ENCODE data around the gene PLRG1. TPM values are rescaled to one million over a fixed set of nuclear protein-coding genes. Genes with fewer than 3 reads are reported as not detected.
A peak's percentile ranks its signal among the peaks of the same experiment; 100 is the strongest.

The PLRG1 gene
- total RNA-seq, 4 donors from 2014 or later, result 32.7 to 47.2 (median 36.5) TPM

DNA sequence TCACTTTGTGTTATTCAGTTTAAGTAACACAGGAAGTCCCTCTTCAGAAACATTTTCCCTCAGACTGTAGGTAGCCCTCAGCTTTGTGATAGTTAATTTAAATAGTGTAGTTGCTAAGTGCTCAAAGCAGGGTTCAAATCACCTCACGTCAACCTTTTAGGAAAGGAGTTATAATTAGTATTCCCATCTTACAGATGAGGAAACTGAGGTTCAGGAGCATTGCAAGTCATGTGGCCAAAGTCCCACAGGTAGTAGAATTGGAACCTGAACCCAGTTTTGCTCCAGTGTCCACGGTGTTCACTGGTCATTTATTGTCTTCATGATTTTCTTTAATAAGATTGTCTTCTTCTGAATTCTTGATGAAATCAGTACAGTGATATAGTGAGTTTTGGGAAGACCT is 54.3 kb downstream of the PLRG1 start:
- no peak for DNase-seq (ENCODE audit: low spot score in 2 of 2)
- no peaks in the 10 kb centered on the region for H3K36me3 ChIP-seq
- peaks cover 0 to 37% of the 10 kb centered on the region in 2 donors for H3K27me3 ChIP-seq
- no peak overlapping the region for H3K27ac ChIP-seq
- WGBS, 2 donors, result 95 to 97% methylated on average over 2 of the region's 2 CpGs
- H3K9me3 ChIP-seq, result no peaks in the 10 kb centered on the region
- no peak overlapping the region for H3K4me3 ChIP-seq
- TF ChIP-seq POLR2A (IDR thresholded peaks at IDR 0.05) (no peak), EP300 (IDR thresholded peaks at IDR 0.05) (no peak)
- TF ChIP-seq, protein P1, sequence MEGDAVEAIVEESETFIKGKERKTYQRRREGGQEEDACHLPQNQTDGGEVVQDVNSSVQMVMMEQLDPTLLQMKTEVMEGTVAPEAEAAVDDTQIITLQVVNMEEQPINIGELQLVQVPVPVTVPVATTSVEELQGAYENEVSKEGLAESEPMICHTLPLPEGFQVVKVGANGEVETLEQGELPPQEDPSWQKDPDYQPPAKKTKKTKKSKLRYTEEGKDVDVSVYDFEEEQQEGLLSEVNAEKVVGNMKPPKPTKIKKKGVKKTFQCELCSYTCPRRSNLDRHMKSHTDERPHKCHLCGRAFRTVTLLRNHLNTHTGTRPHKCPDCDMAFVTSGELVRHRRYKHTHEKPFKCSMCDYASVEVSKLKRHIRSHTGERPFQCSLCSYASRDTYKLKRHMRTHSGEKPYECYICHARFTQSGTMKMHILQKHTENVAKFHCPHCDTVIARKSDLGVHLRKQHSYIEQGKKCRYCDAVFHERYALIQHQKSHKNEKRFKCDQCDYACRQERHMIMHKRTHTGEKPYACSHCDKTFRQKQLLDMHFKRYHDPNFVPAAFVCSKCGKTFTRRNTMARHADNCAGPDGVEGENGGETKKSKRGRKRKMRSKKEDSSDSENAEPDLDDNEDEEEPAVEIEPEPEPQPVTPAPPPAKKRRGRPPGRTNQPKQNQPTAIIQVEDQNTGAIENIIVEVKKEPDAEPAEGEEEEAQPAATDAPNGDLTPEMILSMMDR (IDR thresholded peaks at IDR 0.05), result no peak
- peaks cover 0 to 17% (median 14%) of the 10 kb centered on the region in 4 donors for H3K4me1 ChIP-seq

DNA sequence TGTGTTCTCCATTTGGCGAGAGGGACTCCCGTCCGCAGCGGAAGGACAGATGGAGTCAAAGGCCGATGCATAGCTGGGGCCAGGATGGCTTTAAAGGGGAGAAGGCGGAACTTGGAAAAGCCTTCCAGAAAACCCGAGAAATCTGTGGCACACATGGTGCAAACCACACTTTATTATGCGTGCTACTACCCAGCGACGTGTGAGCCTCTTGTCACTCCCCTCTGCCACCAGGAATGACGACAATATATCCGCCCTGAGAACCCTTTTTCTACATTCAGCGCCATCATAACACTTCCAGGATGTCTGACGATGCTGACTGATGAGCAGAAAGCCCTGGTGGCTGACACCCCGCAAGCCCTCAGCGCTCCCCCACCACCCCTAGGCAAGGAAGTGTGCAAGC is 57.9 kb downstream of the PLRG1 start:
- Histone ChIP-seq H3K4me3 (peak overlapping the region; percentile 12 to 50 (median 38)), H3K27ac (no peak overlapping the region), H3K27me3 (peaks cover 0 to 66% of the 10 kb centered on the region in 2 donors), H3K4me1 (peaks cover 0 to 28% (median 17%) of the 10 kb centered on the region in 4 donors), H3K9me3 (no peaks in the 10 kb centered on the region), H3K36me3 (no peaks in the 10 kb centered on the region)
- DNase-seq (ENCODE audit: low spot score in 2 of 2), result no peak
- WGBS, 2 donors, result 5 to 15% methylated on average over 16 of the region's 16 CpGs
- TF ChIP-seq POLR2A (IDR thresholded peaks at IDR 0.05) (no peak), EP300 (IDR thresholded peaks at IDR 0.05) (no peak)
- TF ChIP-seq, protein P1 (IDR thresholded peaks at IDR 0.05), result no peak

DNA sequence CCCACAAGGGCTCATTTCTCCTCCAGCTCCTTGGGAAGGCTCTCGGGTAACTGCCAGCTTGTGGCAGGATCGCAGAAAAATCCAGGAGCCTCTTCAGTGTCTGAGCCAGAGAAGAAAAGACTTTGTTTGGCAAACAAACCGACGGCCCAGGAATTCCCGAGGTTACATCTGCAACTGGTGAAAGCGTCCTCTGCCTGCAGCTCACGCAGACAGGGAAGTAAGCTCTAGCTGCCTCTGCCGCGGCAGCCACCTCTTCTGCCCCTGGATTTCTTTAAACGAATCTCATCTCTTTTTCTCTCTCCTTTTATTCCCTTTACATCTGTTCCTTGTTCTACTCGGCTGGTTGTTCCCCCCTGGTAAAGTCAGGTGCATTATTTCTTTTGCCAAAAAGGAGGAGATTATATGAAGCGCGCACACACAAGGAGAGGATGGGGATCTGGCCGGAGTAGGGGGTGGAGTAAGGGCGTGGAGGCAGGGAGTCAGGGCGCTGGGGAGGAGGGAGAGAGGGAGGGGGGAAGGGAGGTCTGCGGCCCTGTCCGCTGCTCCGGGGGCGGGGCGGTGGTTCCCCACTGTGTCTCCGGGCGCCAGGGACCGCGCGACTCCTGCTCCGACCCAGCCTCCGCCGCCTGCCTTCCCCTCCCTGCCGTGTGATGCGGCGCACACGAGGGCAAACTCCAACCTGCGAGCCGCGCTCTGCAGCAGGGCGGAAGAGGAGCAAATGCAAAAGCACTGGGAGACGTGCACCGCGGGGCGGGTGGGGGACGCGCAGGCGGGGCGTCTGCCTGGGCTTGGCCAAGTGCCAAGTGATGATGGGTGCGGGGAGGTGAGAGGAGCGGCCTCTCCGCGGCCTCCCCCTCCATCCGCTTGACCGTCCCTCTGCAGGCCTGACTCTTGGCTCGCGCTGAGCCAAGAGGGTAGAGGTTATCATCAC is 58.6 kb downstream of the PLRG1 start, which contains the start of gene DCHS2:
Gene DCHS2, minus strand, starts transcription at position 459 of the 931 bp plus-strand sequence. Its CDS starts 444 bp downstream, at position 15.
- WGBS, 2 donors, result 2 to 3% methylated on average over 28 to 46 of the region's 53 CpGs
- H3K9me3 ChIP-seq, result no peaks in the 10 kb centered on the region
- no peak for TF ChIP-seq EP300 (IDR thresholded peaks at IDR 0.05)
- no peak for TF ChIP-seq POLR2A (IDR thresholded peaks at IDR 0.05)
- TF ChIP-seq, protein P1 (IDR thresholded peaks at IDR 0.05), result no peak
- no peaks in the 10 kb centered on the region for H3K36me3 ChIP-seq
- H3K4me3 ChIP-seq, result peak within 1 kb of the TSS; percentile 12 to 50 (median 38)
- peaks cover 0 to 28% (median 17%) of the 10 kb centered on the region in 4 donors for H3K4me1 ChIP-seq
- H3K27me3 ChIP-seq, result peaks cover 0 to 62% of the 10 kb centered on the region in 2 donors
- no peak for DNase-seq (ENCODE audit: low spot score in 2 of 2)
- H3K27ac ChIP-seq, result no peak within 1 kb of the TSS

DNA sequence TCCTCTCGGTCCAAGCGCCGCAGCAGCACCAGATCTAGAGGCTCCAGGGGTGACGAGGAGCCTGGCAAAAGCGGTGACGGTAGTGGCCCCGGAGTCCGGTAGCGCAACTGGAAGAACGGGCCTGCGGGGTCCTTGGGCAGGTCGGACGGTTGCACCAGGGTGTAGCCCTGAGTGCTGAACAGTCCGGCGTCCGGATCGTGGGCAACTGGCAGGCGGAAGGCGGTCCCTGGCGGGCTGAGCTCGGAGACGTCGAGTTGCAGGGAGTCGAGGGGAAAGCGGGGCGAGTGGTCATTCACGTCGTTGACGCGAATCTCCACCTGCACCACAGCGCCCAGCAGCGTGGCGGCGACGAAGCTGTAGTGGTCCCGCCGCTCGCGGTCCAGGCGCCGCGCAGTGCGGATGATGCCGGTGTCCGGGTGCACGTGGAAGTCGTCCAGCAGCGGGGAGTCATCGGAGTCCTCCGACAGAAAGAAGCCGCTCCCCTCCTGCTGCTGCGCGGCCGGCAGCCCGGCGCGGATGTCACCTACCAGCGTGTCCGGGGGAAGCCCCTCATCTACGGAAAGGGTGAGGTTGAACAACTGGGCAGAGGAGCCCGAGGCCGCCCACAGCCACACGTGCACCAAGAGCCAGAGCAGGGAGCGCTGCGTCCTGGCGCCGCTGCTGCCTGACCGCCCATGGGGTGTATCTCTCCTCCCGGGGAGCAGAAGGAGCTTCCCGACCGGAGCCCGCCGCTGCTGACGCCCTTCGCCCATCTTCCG is 59.4 kb downstream of the PLRG1 start:
- no peak for DNase-seq (ENCODE audit: low spot score in 2 of 2)
- peaks cover 0 to 67% of the 10 kb centered on the region in 2 donors for H3K27me3 ChIP-seq
- peaks cover 0 to 28% (median 17%) of the 10 kb centered on the region in 4 donors for H3K4me1 ChIP-seq
- 3 to 5% methylated on average over 31 to 61 of the region's 76 CpGs for WGBS, 2 donors
- no peak overlapping the region for H3K27ac ChIP-seq
- H3K9me3 ChIP-seq, result no peaks in the 10 kb centered on the region
- TF ChIP-seq POLR2A (IDR thresholded peaks at IDR 0.05) (no peak), EP300 (IDR thresholded peaks at IDR 0.05) (no peak)
- TF ChIP-seq, protein P1 (IDR thresholded peaks at IDR 0.05), result no peak
- peak overlapping the region in 3 of 4 donors; percentile 36 to 50 (median 39) for H3K4me3 ChIP-seq
- no peaks in the 10 kb centered on the region for H3K36me3 ChIP-seq
